ENCODE measurements around the gene SCAF8.
"Not testable (repeated sequence)": the region's sequence is repeated elsewhere in the genome, so short reads cannot be mapped to it uniquely, and the experiment has no call there.

- TF ChIP-seq SIN3A (conservative IDR thresholded peaks at IDR 0.05 in 1 of 2, IDR thresholded peaks at IDR 0.05 in 1 of 2; ENCODE audit: low read depth in 1 of 2, low read length in 2 of 2); POLR2A (IDR thresholded peaks at IDR 0.05; ENCODE audit: control extremely low read depth in 1 of 2, low read depth in 2 of 2, low read length in 2 of 2); BRCA1 (IDR thresholded peaks at IDR 0.05; ENCODE audit: low read depth, low read length); ATF2 (IDR thresholded peaks at IDR 0.05; ENCODE audit: low read length); CTBP2 (IDR thresholded peaks at IDR 0.05; ENCODE audit: borderline replicate concordance, insufficient read depth, insufficient read length, low read length); EZH2 (IDR thresholded peaks at IDR 0.05; ENCODE audit: low read depth, low read length, severe bottlenecking): not testable (repeated sequence)
Measured at GRCh38 chr6:154744029-154744745, 11.0 kb downstream of the SCAF8 start.
